Measurements from ENCODE around the gene HS6ST2.

Gene HS6ST2

DNA sequence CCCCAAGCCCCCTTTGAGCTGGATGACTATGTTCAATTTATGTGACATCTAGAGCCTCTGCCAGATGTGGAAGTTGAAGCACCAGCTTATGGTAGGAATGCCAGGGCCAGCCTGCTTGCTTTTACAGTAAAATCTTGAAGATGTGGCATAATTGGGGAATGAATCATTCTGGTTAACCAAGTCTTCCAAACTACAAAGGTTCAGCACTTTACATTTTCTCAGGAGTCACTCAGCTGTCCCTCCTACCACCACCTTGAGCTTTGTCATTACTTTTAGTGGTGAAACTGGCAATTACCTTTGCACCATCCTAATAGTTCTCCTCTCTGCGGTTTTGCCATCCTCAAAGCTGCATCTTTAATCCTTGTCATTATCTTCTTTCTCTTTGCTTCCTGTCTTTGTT, 172.2 kb downstream of the HS6ST2 start:
- no peaks in the 10 kb centered on the region for H4K20me1 ChIP-seq (ENCODE audit: insufficient read depth, low read length)
- no peak overlapping the region for H2AFZ ChIP-seq (ENCODE audit: low read length)
- H3F3A ChIP-seq (ENCODE audit: insufficient read depth, low read length), result no peaks in the 10 kb centered on the region
- no peaks in the 10 kb centered on the region for H3K36me3 ChIP-seq (ENCODE audit: insufficient read depth, low read length)
- H3K9me3 ChIP-seq (ENCODE audit: low read length), result no peaks in the 10 kb centered on the region
- H3K4me2 ChIP-seq (ENCODE audit: low read length), result no peak overlapping the region
- no peaks in the 10 kb centered on the region for H3K79me2 ChIP-seq (ENCODE audit: insufficient read depth, low read length)
- no peak overlapping the region for H3K27ac ChIP-seq (ENCODE audit: low read depth, low read length, poor library complexity, severe bottlenecking)
- no peaks in the 10 kb centered on the region for H3K4me1 ChIP-seq (ENCODE audit: insufficient read depth, low read length, severe bottlenecking)
- TF ChIP-seq EZH2 (IDR thresholded peaks at IDR 0.05; ENCODE audit: borderline replicate concordance, low read length), result no peak
- TF ChIP-seq, protein P1, sequence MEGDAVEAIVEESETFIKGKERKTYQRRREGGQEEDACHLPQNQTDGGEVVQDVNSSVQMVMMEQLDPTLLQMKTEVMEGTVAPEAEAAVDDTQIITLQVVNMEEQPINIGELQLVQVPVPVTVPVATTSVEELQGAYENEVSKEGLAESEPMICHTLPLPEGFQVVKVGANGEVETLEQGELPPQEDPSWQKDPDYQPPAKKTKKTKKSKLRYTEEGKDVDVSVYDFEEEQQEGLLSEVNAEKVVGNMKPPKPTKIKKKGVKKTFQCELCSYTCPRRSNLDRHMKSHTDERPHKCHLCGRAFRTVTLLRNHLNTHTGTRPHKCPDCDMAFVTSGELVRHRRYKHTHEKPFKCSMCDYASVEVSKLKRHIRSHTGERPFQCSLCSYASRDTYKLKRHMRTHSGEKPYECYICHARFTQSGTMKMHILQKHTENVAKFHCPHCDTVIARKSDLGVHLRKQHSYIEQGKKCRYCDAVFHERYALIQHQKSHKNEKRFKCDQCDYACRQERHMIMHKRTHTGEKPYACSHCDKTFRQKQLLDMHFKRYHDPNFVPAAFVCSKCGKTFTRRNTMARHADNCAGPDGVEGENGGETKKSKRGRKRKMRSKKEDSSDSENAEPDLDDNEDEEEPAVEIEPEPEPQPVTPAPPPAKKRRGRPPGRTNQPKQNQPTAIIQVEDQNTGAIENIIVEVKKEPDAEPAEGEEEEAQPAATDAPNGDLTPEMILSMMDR (IDR thresholded peaks at IDR 0.05; ENCODE audit: low read length), result no peak
- H3K4me3 ChIP-seq (ENCODE audit: low read depth, low read length, poor library complexity, severe bottlenecking), result no peak overlapping the region
- H3K27me3 ChIP-seq (ENCODE audit: insufficient read depth, low read length), result no peaks in the 10 kb centered on the region
- no peaks in the 10 kb centered on the region for H3K9me2 ChIP-seq (ENCODE audit: low read depth, low read length)
- no peak overlapping the region for H3K9ac ChIP-seq (ENCODE audit: low read length)

DNA sequence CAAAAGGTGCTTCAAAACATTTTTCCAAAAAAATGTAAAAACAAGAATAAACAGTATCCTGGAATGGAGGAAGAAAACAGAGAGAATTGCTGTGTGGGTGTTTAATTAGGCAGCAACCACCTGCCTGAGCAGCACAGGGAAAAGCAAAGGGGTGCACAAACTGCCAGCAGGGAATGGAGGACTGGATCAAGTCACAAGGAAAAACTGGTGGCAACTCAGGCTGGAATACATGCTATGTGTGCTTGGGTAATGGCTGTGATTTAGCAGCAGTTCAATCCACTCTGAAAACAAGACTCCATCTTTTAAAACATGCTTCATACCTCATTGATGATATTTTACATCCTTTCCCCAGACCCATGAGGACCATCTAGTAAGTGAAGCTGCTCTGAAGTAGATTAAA, 179.5 kb downstream of the HS6ST2 start:
- no peak overlapping the region for H2AFZ ChIP-seq (ENCODE audit: low read length)
- no peaks in the 10 kb centered on the region for H3K36me3 ChIP-seq (ENCODE audit: insufficient read depth, low read length)
- no peak overlapping the region for H3K27ac ChIP-seq (ENCODE audit: low read depth, low read length, poor library complexity, severe bottlenecking)
- no peak for TF ChIP-seq EZH2 (IDR thresholded peaks at IDR 0.05; ENCODE audit: borderline replicate concordance, low read length)
- H3K4me3 ChIP-seq (ENCODE audit: low read depth, low read length, poor library complexity, severe bottlenecking), result no peak overlapping the region
- H3K4me2 ChIP-seq (ENCODE audit: low read length), result no peak overlapping the region
- H3K9ac ChIP-seq (ENCODE audit: low read length), result no peak overlapping the region
- H3K9me3 ChIP-seq (ENCODE audit: low read length), result no peaks in the 10 kb centered on the region
- no peaks in the 10 kb centered on the region for H3F3A ChIP-seq (ENCODE audit: insufficient read depth, low read length)
- H3K4me1 ChIP-seq (ENCODE audit: insufficient read depth, low read length, severe bottlenecking), result no peaks in the 10 kb centered on the region
- H3K9me2 ChIP-seq (ENCODE audit: low read depth, low read length), result no peaks in the 10 kb centered on the region
- H4K20me1 ChIP-seq (ENCODE audit: insufficient read depth, low read length), result no peaks in the 10 kb centered on the region
- H3K27me3 ChIP-seq (ENCODE audit: insufficient read depth, low read length), result no peaks in the 10 kb centered on the region
- no peaks in the 10 kb centered on the region for H3K79me2 ChIP-seq (ENCODE audit: insufficient read depth, low read length)

DNA sequence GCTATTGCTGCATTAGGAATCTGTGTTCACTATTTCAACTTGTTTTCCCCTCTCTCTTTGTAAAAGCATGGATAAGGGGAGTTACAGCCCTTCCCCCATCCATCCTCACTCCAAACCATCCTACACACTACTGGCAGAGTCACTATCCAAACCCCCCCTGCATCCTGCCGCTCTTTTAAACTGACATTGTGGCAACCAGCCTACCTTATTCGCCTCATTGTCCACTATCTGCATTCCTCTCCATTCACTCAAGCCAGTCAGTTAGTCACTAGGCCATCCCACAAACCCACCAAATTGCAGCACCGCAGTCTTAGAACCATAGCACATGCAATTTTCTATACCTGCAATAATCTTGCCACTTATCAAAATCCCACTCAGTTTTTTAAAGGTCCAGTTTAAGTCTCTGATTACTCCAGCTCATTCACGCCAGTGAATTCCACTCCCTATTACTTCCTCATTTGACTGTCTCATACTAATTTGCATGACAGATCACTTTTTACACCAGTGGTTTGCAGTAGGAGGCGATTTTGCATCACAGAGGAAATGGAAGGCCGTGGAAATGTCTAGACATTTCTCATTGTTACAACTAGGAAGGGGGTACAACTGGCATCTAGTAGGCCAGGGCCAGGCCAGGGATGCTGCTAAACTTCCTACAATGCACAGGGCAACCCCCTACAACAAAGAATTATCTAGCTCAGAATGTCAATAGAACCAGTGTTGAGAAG, 181.8 kb downstream of the HS6ST2 start:
- no peaks in the 10 kb centered on the region for H3K27me3 ChIP-seq (ENCODE audit: insufficient read depth, low read length)
- no peak overlapping the region for H3K27ac ChIP-seq (ENCODE audit: low read depth, low read length, poor library complexity, severe bottlenecking)
- no peak overlapping the region for H3K4me2 ChIP-seq (ENCODE audit: low read length)
- H3K4me1 ChIP-seq (ENCODE audit: insufficient read depth, low read length, severe bottlenecking), result no peaks in the 10 kb centered on the region
- no peaks in the 10 kb centered on the region for H3K79me2 ChIP-seq (ENCODE audit: insufficient read depth, low read length)
- H4K20me1 ChIP-seq (ENCODE audit: insufficient read depth, low read length), result no peaks in the 10 kb centered on the region
- H3K9ac ChIP-seq (ENCODE audit: low read length), result no peak overlapping the region
- no peak overlapping the region for H3K4me3 ChIP-seq (ENCODE audit: low read depth, low read length, poor library complexity, severe bottlenecking)
- H3K9me2 ChIP-seq (ENCODE audit: low read depth, low read length), result no peaks in the 10 kb centered on the region
- H3F3A ChIP-seq (ENCODE audit: insufficient read depth, low read length), result no peaks in the 10 kb centered on the region
- H2AFZ ChIP-seq (ENCODE audit: low read length), result no peak overlapping the region
- TF ChIP-seq, protein P1 (IDR thresholded peaks at IDR 0.05; ENCODE audit: low read length), result no peak
- no peak for TF ChIP-seq EZH2 (IDR thresholded peaks at IDR 0.05; ENCODE audit: borderline replicate concordance, low read length)
- H3K36me3 ChIP-seq (ENCODE audit: insufficient read depth, low read length), result no peaks in the 10 kb centered on the region
- H3K9me3 ChIP-seq (ENCODE audit: low read length), result no peaks in the 10 kb centered on the region
